ENCODE data around the gene CNTN4. TPM values are rescaled to one million over a fixed set of nuclear protein-coding genes. Genes with fewer than 3 reads are reported as not detected.

Gene CNTN4
- total RNA-seq, 3 donors from 2014 or later (not counting 1 experiment from before 2014, with no cell fraction given), result not detected

DNA sequence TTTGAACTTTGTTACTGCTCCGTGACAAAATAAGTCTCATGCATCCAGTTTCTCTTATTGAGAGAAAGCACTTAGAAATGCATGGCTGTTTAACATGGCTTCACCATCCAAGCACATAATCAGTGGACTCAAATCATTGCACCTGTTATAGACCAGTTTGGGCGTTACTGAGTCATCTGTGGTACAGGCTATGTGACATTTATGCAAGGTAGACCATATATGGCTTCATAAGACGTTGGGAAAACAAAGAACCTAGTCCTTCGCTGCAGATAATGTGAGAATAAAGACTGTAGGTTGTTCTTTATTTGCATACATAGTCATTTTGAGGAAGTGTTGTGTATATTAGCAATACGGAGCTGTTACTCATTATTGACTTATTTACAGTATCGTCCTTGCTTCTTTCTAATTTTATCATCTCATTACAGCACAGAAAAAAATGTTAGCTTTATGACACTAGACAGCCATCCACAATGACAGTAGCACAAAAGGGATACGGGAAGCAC is 636.8 kb downstream of the CNTN4 start:
- no peak overlapping the region for H3K4me3 ChIP-seq (ENCODE audit: low read length)
- Mint-ChIP-seq H3K4me1 (no peaks in the 10 kb centered on the region), H3K36me3 (no peaks in the 10 kb centered on the region), H3K27ac (no peak overlapping the region), H3K27me3 (ENCODE audit: low read depth in 2 of 2) (no peaks in the 10 kb centered on the region), H3K4me3 (no peak overlapping the region), H3K9me3 (peaks cover 0 to 2% of the 10 kb centered on the region in 2 donors)
- H3K9me3 ChIP-seq (ENCODE audit: control insufficient read depth, insufficient read depth, low read length), result no peaks in the 10 kb centered on the region
- H3K27me3 ChIP-seq (ENCODE audit: control insufficient read depth, insufficient read depth, low read length), result no peaks in the 10 kb centered on the region
- TF ChIP-seq, protein P1, sequence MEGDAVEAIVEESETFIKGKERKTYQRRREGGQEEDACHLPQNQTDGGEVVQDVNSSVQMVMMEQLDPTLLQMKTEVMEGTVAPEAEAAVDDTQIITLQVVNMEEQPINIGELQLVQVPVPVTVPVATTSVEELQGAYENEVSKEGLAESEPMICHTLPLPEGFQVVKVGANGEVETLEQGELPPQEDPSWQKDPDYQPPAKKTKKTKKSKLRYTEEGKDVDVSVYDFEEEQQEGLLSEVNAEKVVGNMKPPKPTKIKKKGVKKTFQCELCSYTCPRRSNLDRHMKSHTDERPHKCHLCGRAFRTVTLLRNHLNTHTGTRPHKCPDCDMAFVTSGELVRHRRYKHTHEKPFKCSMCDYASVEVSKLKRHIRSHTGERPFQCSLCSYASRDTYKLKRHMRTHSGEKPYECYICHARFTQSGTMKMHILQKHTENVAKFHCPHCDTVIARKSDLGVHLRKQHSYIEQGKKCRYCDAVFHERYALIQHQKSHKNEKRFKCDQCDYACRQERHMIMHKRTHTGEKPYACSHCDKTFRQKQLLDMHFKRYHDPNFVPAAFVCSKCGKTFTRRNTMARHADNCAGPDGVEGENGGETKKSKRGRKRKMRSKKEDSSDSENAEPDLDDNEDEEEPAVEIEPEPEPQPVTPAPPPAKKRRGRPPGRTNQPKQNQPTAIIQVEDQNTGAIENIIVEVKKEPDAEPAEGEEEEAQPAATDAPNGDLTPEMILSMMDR (IDR thresholded peaks at IDR 0.05), result no peak
- H3K36me3 ChIP-seq (ENCODE audit: control insufficient read depth, insufficient read depth, low read length), result no peaks in the 10 kb centered on the region
- intact Hi-C loops (cut with micrococcal nuclease), result no loop called here
- H3K27ac ChIP-seq (ENCODE audit: low read length), result no peak overlapping the region
- H3K4me1 ChIP-seq (ENCODE audit: control insufficient read depth, insufficient read depth, low read length), result no peaks in the 10 kb centered on the region
- ATAC-seq (no peak), DNase-seq (no peak)
- WGBS (ENCODE audit: insufficient coverage), result 84% methylated on average over 5 of the region's 7 CpGs

DNA sequence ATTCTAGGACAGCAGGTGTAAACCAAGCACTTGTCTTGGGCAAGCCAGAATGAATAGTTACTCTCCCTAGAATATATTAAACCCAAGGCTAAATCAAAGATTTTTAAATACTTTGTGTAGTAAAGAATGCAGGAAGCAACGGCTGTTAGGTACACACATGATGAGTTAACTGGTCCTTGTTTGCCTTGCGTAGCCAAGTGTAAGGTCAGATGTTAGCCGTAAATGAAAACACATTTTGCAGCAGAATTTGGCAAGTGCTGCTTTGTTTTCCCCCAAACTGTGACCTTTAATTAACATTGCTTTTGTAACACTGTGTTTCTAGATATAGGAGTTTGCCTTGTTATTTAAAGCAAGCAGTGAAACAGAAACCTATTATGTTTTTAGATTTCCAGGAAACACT is 642.9 kb downstream of the CNTN4 start:
- H3K27me3 Mint-ChIP-seq (ENCODE audit: low read depth in 2 of 2), result no peaks in the 10 kb centered on the region
- ATAC-seq, result no peak
- H3K4me1 ChIP-seq (ENCODE audit: control insufficient read depth, insufficient read depth, low read length), result no peaks in the 10 kb centered on the region
- intact Hi-C loops (cut with micrococcal nuclease), result no loop called here
- H3K4me3 Mint-ChIP-seq, result no peak overlapping the region
- no peak overlapping the region for H3K27ac ChIP-seq (ENCODE audit: low read length)
- no peaks in the 10 kb centered on the region for H3K36me3 Mint-ChIP-seq
- TF ChIP-seq, protein P1 (IDR thresholded peaks at IDR 0.05), result no peak
- H3K4me3 ChIP-seq (ENCODE audit: low read length), result no peak overlapping the region
- H3K27ac Mint-ChIP-seq, result no peak overlapping the region
- H3K9me3 ChIP-seq (ENCODE audit: control insufficient read depth, insufficient read depth, low read length), result no peaks in the 10 kb centered on the region
- H3K36me3 ChIP-seq (ENCODE audit: control insufficient read depth, insufficient read depth, low read length), result no peaks in the 10 kb centered on the region
- H3K9me3 Mint-ChIP-seq, result no peaks in the 10 kb centered on the region
- 89% methylated on average over 3 of the region's 3 CpGs for WGBS (ENCODE audit: insufficient coverage)
- no peaks in the 10 kb centered on the region for H3K4me1 Mint-ChIP-seq
- no peak for DNase-seq
- H3K27me3 ChIP-seq (ENCODE audit: control insufficient read depth, insufficient read depth, low read length), result no peaks in the 10 kb centered on the region

DNA sequence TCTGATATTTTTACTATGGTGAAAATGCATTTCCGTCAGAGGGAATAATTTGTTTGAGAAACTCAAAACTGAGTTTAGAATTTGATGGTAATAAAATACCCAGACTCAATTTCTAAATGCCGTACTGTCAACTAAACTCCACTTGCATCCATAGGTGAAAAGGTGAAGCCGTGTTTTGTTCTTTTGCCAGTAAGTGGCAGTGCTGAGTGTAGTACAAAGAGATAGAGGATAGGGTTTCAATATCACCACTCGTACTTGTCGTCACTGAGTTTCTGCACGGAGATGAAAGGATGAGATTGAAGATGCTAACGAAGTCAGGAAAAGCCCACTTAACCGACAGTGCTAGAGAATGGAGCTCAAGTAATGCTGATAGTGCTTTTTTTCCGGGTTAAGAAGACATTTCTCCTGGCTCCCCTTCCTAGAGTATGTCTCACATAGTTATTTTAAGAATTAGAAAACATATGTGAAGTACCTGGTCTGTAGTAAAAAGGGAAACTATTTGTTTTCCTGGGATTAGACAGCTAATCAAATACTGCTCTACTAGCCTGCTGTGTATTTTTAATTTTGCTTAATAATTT is 666.4 kb downstream of the CNTN4 start:
- no peaks in the 10 kb centered on the region for H3K9me3 ChIP-seq (ENCODE audit: control insufficient read depth, insufficient read depth, low read length)
- no peaks in the 10 kb centered on the region for H3K9me3 Mint-ChIP-seq
- intact Hi-C loops (cut with micrococcal nuclease), result no loop called here
- H3K27me3 Mint-ChIP-seq (ENCODE audit: low read depth in 2 of 2), result peaks cover 0 to 7% of the 10 kb centered on the region in 2 donors
- TF ChIP-seq, protein P1 (IDR thresholded peaks at IDR 0.05), result no peak
- H3K27me3 ChIP-seq (ENCODE audit: control insufficient read depth, insufficient read depth, low read length), result no peaks in the 10 kb centered on the region
- WGBS (ENCODE audit: insufficient coverage), result 21% methylated on average over 7 of the region's 9 CpGs
- ATAC-seq, result peak in 1 of 3 donors; percentile 41
- H3K4me1 Mint-ChIP-seq, result no peaks in the 10 kb centered on the region
- H3K4me1 ChIP-seq (ENCODE audit: control insufficient read depth, insufficient read depth, low read length), result no peaks in the 10 kb centered on the region
- H3K36me3 ChIP-seq (ENCODE audit: control insufficient read depth, insufficient read depth, low read length), result no peaks in the 10 kb centered on the region
- no peak overlapping the region for H3K27ac ChIP-seq (ENCODE audit: low read length)
- DNase-seq, result peak in 1 of 2 donors; percentile 35
- H3K4me3 ChIP-seq (ENCODE audit: low read length), result no peak overlapping the region
- no peaks in the 10 kb centered on the region for H3K36me3 Mint-ChIP-seq
- H3K27ac Mint-ChIP-seq, result no peak overlapping the region
- no peak overlapping the region for H3K4me3 Mint-ChIP-seq

DNA sequence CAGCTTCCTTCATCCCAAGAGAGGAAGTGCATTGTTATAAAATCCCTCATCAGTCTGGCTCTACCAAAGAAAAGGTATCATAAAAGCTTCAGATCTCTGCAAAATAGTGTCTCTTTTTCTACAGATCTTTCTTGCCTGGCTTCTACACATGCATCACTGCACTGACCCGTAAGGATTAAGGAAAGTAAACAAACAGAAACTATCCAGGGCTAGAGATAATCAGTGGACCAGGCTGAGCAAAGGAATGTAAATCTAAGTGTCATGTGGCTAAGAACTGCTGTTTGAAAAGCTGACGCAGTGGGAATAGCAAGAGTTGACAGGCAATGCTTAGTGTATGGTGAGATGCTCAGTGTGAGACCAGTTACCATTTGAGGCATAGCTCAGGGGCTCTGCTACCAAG is 671.8 kb downstream of the CNTN4 start:
- Histone ChIP-seq H3K27me3 (ENCODE audit: control insufficient read depth, insufficient read depth, low read length) (no peaks in the 10 kb centered on the region), H3K4me1 (ENCODE audit: control insufficient read depth, insufficient read depth, low read length) (no peaks in the 10 kb centered on the region), H3K27ac (ENCODE audit: low read length) (no peak overlapping the region), H3K36me3 (ENCODE audit: control insufficient read depth, insufficient read depth, low read length) (no peaks in the 10 kb centered on the region), H3K4me3 (ENCODE audit: low read length) (no peak overlapping the region), H3K9me3 (ENCODE audit: control insufficient read depth, insufficient read depth, low read length) (no peaks in the 10 kb centered on the region)
- no peak for ATAC-seq
- TF ChIP-seq, protein P1 (IDR thresholded peaks at IDR 0.05), result no peak
- 84% methylated on average over 2 of the region's 2 CpGs for WGBS (ENCODE audit: insufficient coverage)
- DNase-seq, result no peak
- Mint-ChIP-seq H3K9me3 (no peaks in the 10 kb centered on the region), H3K36me3 (no peaks in the 10 kb centered on the region), H3K27me3 (ENCODE audit: low read depth in 2 of 2) (peaks cover 0 to 7% of the 10 kb centered on the region in 2 donors), H3K4me3 (no peak overlapping the region), H3K4me1 (no peaks in the 10 kb centered on the region), H3K27ac (no peak overlapping the region)
- intact Hi-C loops (cut with micrococcal nuclease), result no loop called here
